Endothelial cell of umbilical vein (primary cell): Measurements from ENCODE around the gene PRSS33.

Source experiments
- CTCF ChIP-seq, 2 donors: IDR thresholded peaks; 1 replicate in 1 of 2; 2 replicates in 1 of 2; pipeline ENCODE4 v1.5.1; 2011; ENCODE audit warnings: low read length in 2 of 2, mild to moderate bottlenecking in 2 of 2, moderate library complexity in 2 of 2, control low read depth in 1 of 2, inconsistent platforms in 1 of 2, low read depth in 1 of 2; ENCODE audit not compliant: insufficient read depth in 1 of 2; ENCODE audit errors: extremely low read depth in 1 of 2
- EZH2 ChIP-seq: IDR thresholded peaks from 2 replicates; pipeline ENCODE4 v1.6.1; 2012; ENCODE audit warnings: borderline replicate concordance, low read depth, mild to moderate bottlenecking, moderate library complexity, low read length, inconsistent platforms; ENCODE audit not compliant: severe bottlenecking
- FOS ChIP-seq: IDR thresholded peaks from 2 replicates; pipeline ENCODE4 v1.6.1; 2011; ENCODE audit warnings: mild to moderate bottlenecking, low read length, moderate library complexity, borderline replicate concordance; ENCODE audit not compliant: insufficient read depth
- GATA2 ChIP-seq: IDR thresholded peaks from 2 replicates; pipeline ENCODE4 v1.7.0; 2011; ENCODE audit warnings: low read depth, mild to moderate bottlenecking, moderate library complexity, mixed read lengths, low read length; ENCODE audit not compliant: insufficient read length, insufficient read depth
- JUN ChIP-seq: IDR thresholded peaks from 2 replicates; pipeline ENCODE4 v1.6.1; 2011; ENCODE audit warnings: borderline replicate concordance, low read depth; ENCODE audit not compliant: insufficient read length, insufficient read depth
- MYC ChIP-seq: IDR thresholded peaks from one replicate; pipeline ENCODE4 v1.6.1; 2011; ENCODE audit warnings: mild to moderate bottlenecking, low read depth, low read length
- POLR2A ChIP-seq: IDR thresholded peaks from 2 replicates; pipeline ENCODE4 v1.6.1; 2012; ENCODE audit warnings: low read depth, mild to moderate bottlenecking, control low read depth, low read length
- POLR2AphosphoS5 ChIP-seq: IDR thresholded peaks from 2 replicates; pipeline ENCODE4 v1.6.1; 2012; ENCODE audit warnings: low read depth, mild to moderate bottlenecking, control low read depth, low read length, moderate library complexity; ENCODE audit not compliant: insufficient read depth
- TF ChIP-seq, protein P1 (sequence below): IDR thresholded peaks from 2 replicates; pipeline ENCODE4 v1.6.1; 2011; ENCODE audit not compliant: insufficient read depth, insufficient read length

GRCh38 chr16:2784358-2785100, 2.8 kb downstream of the PRSS33 start:
- TF ChIP-seq POLR2AphosphoS5 (no peak), CTCF (IDR thresholded peaks at IDR 0.05; ENCODE audit: extremely low read depth in 1 of 2, insufficient read depth in 1 of 2, low read depth in 1 of 2, low read length in 2 of 2) (no peak), POLR2A (no peak), EZH2 (no peak), MYC (no peak), JUN (no peak), GATA2 (no peak), FOS (no peak)
- TF ChIP-seq, protein P1, sequence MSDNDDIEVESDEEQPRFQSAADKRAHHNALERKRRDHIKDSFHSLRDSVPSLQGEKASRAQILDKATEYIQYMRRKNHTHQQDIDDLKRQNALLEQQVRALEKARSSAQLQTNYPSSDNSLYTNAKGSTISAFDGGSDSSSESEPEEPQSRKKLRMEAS = no peak
